H1 (cell line): ENCODE results near the gene FAM210A. TPM values are rescaled to one million over a fixed set of nuclear protein-coding genes. Genes with fewer than 3 reads are reported as not detected.

ENCODE experiments used
- CTCF ChIA-PET: fragments of 300-600 bp; sonication (Branson Sonifier 250); formaldehyde crosslinking; loops from one replicate; lab custom pipeline; 2021; ENCODE audit not compliant: partially characterized antibody; lab: Charles Lee
- POLR2A ChIA-PET: fragments of 300-600 bp; sonication (Branson Sonifier 250); formaldehyde crosslinking; loops from one replicate; lab custom pipeline; 2021; ENCODE audit warnings: inconsistent platforms; ENCODE audit not compliant: partially characterized antibody; lab: Charles Lee
- DNase-seq, 2 experiments: peaks; one replicate each; pipeline versions ENCODE4 v3.0.0 to v3.0.0-alpha.2; 2010 to 2022; ENCODE audit warnings: low spot score in 2 of 2, low read depth in 1 of 2, mixed read lengths in 1 of 2
- FAIRE-seq: peaks from 2 replicates; lab custom pipeline; 2011; peaks lifted over from hg19 to GRCh38; lab: Jason Lieb, UNC
- H2AFZ ChIP-seq: 2 replicates; pipeline ENCODE4 v1.8.1; 2012; ENCODE audit warnings: low read length, inconsistent platforms
- H2AK5ac ChIP-seq: 2 replicates; pipeline ENCODE4 v1.6.1; 2013; ENCODE audit warnings: low read depth, low read length
- H2BK120ac ChIP-seq: replicated peaks from 2 replicates; pipeline ENCODE3; 2013; ENCODE audit warnings: low read depth, low read length, inconsistent platforms
- H2BK12ac ChIP-seq: 2 replicates; pipeline ENCODE4 v1.6.1; 2013; ENCODE audit warnings: low read depth, low read length
- H2BK15ac ChIP-seq: 2 replicates; pipeline ENCODE4 v1.6.1; 2013; ENCODE audit warnings: low read length
- H2BK20ac ChIP-seq: 2 replicates; pipeline ENCODE4 v1.6.1; 2013; ENCODE audit warnings: low read length
- H2BK5ac ChIP-seq: 2 replicates; pipeline ENCODE4 v1.6.1; 2013; ENCODE audit warnings: low read depth, low read length
- H3K14ac ChIP-seq: 2 replicates; pipeline ENCODE4 v1.6.1; 2013; ENCODE audit warnings: inconsistent platforms; ENCODE audit not compliant: insufficient read length
- H3K18ac ChIP-seq: 2 replicates; pipeline ENCODE4 v1.6.1; 2013; ENCODE audit warnings: low read length; ENCODE audit errors: extremely low read depth
- H3K23ac ChIP-seq: 2 replicates; pipeline ENCODE4 v1.6.1; 2013; ENCODE audit warnings: inconsistent platforms; ENCODE audit not compliant: insufficient read length
- H3K23me2 ChIP-seq: 2 replicates; pipeline ENCODE4 v1.6.1; 2013; ENCODE audit warnings: low read depth, low read length
- H3K27ac ChIP-seq: 2 replicates; pipeline ENCODE4 v1.6.1; 2011; ENCODE audit warnings: low read depth, low read length, inconsistent platforms
- H3K27me3 ChIP-seq, 4 experiments: replicated peaks in 1 of 4; 1 replicate in 1 of 4; 2 replicates in 3 of 4; pipeline versions ENCODE4 v1.6.1 to v1.8.1; 2011 to 2013; ENCODE audit warnings: low read length in 3 of 4, mild to moderate bottlenecking in 3 of 4, inconsistent platforms in 2 of 4, mixed read lengths in 2 of 4, moderate library complexity in 1 of 4; ENCODE audit not compliant: control insufficient read depth in 3 of 4, insufficient read depth in 3 of 4; ENCODE audit errors: extremely low read depth in 1 of 4
- H3K36me3 ChIP-seq, 4 experiments: 2 replicates each; pipeline versions ENCODE4 v1.6.1 to v1.8.1; 2011 to 2013; ENCODE audit warnings: mild to moderate bottlenecking in 4 of 4, low read length in 3 of 4, moderate library complexity in 2 of 4, control low read depth in 1 of 4, inconsistent platforms in 1 of 4; ENCODE audit not compliant: insufficient read depth in 4 of 4, control insufficient read depth in 2 of 4
- H3K4ac ChIP-seq: replicated peaks from 2 replicates; pipeline ENCODE3; 2013; ENCODE audit warnings: low read length, low read depth, mixed read lengths, inconsistent platforms; ENCODE audit not compliant: insufficient read length
- H3K4me1 ChIP-seq, 4 experiments: replicated peaks in 1 of 4; 1 replicate in 1 of 4; 2 replicates in 3 of 4; pipeline versions ENCODE4 v1.6.1 to v1.8.1; 2011 to 2013; ENCODE audit warnings: low read length in 3 of 4, inconsistent platforms in 2 of 4, mixed read lengths in 1 of 4; ENCODE audit not compliant: insufficient read depth in 4 of 4, control insufficient read depth in 3 of 4
- H3K4me2 ChIP-seq, 2 experiments: 2 replicates each; pipeline versions ENCODE4 v1.6.1 to v1.8.1; 2011 to 2013; ENCODE audit warnings: low read depth in 2 of 2, low read length in 2 of 2, control low read depth in 1 of 2, inconsistent platforms in 1 of 2, mild to moderate bottlenecking in 1 of 2; ENCODE audit not compliant: insufficient read depth in 1 of 2
- H3K4me3 ChIP-seq, 4 experiments: fragments of 200-600, 300-600 bp in 1 of 4; sonication (generic), shearing (Covaris generic), sonication (Bioruptor Twin) in 1 of 4; 2 replicates each; pipeline versions ENCODE4 v1.5.1 to v1.8.1; 2011 to 2016; ENCODE audit warnings: low read length in 4 of 4, low read depth in 3 of 4, control low read depth in 2 of 4, inconsistent platforms in 2 of 4, mild to moderate bottlenecking in 2 of 4, mixed read lengths in 1 of 4, moderate library complexity in 1 of 4; ENCODE audit not compliant: insufficient read depth in 2 of 4; ENCODE audit errors: extremely low read depth in 1 of 4
- H3K56ac ChIP-seq: replicated peaks from 2 replicates; pipeline ENCODE3; 2013; ENCODE audit warnings: low read depth, mild to moderate bottlenecking, mixed read lengths, low read length, inconsistent platforms; ENCODE audit not compliant: insufficient read length
- H3K79me1 ChIP-seq: 2 replicates; pipeline ENCODE4 v1.6.1; 2013; ENCODE audit warnings: low read depth, low read length, control low read depth
- H3K79me2 ChIP-seq, 2 experiments: 2 replicates each; pipeline versions ENCODE4 v1.6.1 to v1.8.1; 2012 to 2013; ENCODE audit warnings: low read length in 2 of 2, mild to moderate bottlenecking in 2 of 2, inconsistent platforms in 1 of 2; ENCODE audit not compliant: insufficient read depth in 2 of 2, control insufficient read depth in 1 of 2
- H3K9ac ChIP-seq, 4 experiments: replicated peaks in 1 of 4; 1 replicate in 1 of 4; 2 replicates in 3 of 4; pipeline versions ENCODE4 v1.6.1 to v1.8.1; 2011 to 2013; ENCODE audit warnings: low read depth in 3 of 4, low read length in 3 of 4, control low read depth in 2 of 4, mild to moderate bottlenecking in 2 of 4, moderate library complexity in 2 of 4, inconsistent platforms in 1 of 4; ENCODE audit errors: extremely low read depth in 1 of 4
- H3K9me3 ChIP-seq, 2 experiments: 2 replicates each; pipeline versions ENCODE4 v1.6.1 to v1.8.1; 2012 to 2013; ENCODE audit warnings: mild to moderate bottlenecking in 2 of 2, moderate library complexity in 2 of 2, control low read depth in 1 of 2, inconsistent platforms in 1 of 2, low read depth in 1 of 2, low read length in 1 of 2, mixed read lengths in 1 of 2; ENCODE audit not compliant: insufficient read depth in 2 of 2
- H4K20me1 ChIP-seq, 2 experiments: replicated peaks in 1 of 2; 2 replicates each; pipeline versions ENCODE3 to v1.8.1; 2011 to 2013; ENCODE audit warnings: inconsistent platforms in 2 of 2, low read length in 2 of 2, mild to moderate bottlenecking in 1 of 2; ENCODE audit not compliant: insufficient read depth in 2 of 2, control insufficient read depth in 1 of 2
- H4K5ac ChIP-seq: 2 replicates; pipeline ENCODE4 v1.6.1; 2013; ENCODE audit warnings: low read length, low read depth, mixed read lengths, inconsistent platforms; ENCODE audit not compliant: insufficient read length
- H4K8ac ChIP-seq: 2 replicates; pipeline ENCODE4 v1.8.0; 2013; ENCODE audit warnings: mild to moderate bottlenecking, moderate library complexity, low read length, inconsistent platforms; ENCODE audit not compliant: insufficient read depth; ENCODE audit errors: extremely low read depth
- H4K91ac ChIP-seq: replicated peaks from 2 replicates; pipeline ENCODE3; 2013; ENCODE audit warnings: low read length, mixed read lengths, inconsistent platforms; ENCODE audit not compliant: insufficient read length
- CTBP2 ChIP-seq: IDR thresholded peaks from 2 replicates; pipeline ENCODE4 v1.7.0; 2011; ENCODE audit warnings: borderline replicate concordance, mild to moderate bottlenecking, moderate library complexity, mixed read lengths, low read length; ENCODE audit not compliant: insufficient read depth, insufficient read length
- JUND ChIP-seq: IDR thresholded peaks from 2 replicates; pipeline ENCODE4 v1.6.1; 2011; ENCODE audit warnings: mild to moderate bottlenecking, improper control_type of control experiment, low read length
- TAF1 ChIP-seq: IDR thresholded peaks from 2 replicates; pipeline ENCODE4 v1.6.1; 2011; ENCODE audit warnings: mild to moderate bottlenecking, low read depth, low read length
- WGBS, 2 experiments: shearing (Covaris generic) in 1 of 2; methylation state at CpG; one replicate each; pipeline versions ENCODE4 v1.1.6 to v1.1.7; 2013 to 2015; ENCODE audit warnings: low lambda C conversion rate in 2 of 2, mixed read lengths in 2 of 2, inconsistent platforms in 1 of 2, low coverage in 1 of 2, missing lambda C conversion rate in 1 of 2; ENCODE audit not compliant: insufficient replicate concordance in 2 of 2, insufficient coverage in 1 of 2, insufficient read length in 1 of 2; ENCODE audit errors: extremely low coverage in 1 of 2, missing lambda C conversion rate in 1 of 2; 5-methylcytosine and 5-hydroxymethylcytosine counted together
- polyA plus RNA-seq, 7 experiments: library from polyadenylated mRNA; depleted of rRNA in 3 of 7; stranded (reverse) in 5 of 7; unstranded in 2 of 7; fragments of >200 nt in 5 of 7; fragments of 200-250 nt in 2 of 7; gene quantifications; 1 replicate in 5 of 7; 2 replicates in 1 of 7; 4 replicates in 1 of 7; pipeline versions ENCODE4 v1.2.1 to v1.2.3, GENCODE V29; 2011 to 2013; ENCODE audit warnings: missing spikeins in 2 of 7, mixed read lengths in 2 of 7
- total RNA-seq: library from RNA; stranded (reverse); fragmentation: NEBNext Ultra II Directional; extraction: Animal tissue kit (Norgen Biotek cat#: 25700); gene quantifications from 2 replicates; pipeline ENCODE4 v1.2.1, GENCODE V29; 2021

FAM210A gene
- total and polyA plus RNA-seq, 2 of the 8 experiments (the other 6 are each of a cell fraction or from before 2014, with no cell fraction given) = 8.2 to 25.4 TPM

DNA sequence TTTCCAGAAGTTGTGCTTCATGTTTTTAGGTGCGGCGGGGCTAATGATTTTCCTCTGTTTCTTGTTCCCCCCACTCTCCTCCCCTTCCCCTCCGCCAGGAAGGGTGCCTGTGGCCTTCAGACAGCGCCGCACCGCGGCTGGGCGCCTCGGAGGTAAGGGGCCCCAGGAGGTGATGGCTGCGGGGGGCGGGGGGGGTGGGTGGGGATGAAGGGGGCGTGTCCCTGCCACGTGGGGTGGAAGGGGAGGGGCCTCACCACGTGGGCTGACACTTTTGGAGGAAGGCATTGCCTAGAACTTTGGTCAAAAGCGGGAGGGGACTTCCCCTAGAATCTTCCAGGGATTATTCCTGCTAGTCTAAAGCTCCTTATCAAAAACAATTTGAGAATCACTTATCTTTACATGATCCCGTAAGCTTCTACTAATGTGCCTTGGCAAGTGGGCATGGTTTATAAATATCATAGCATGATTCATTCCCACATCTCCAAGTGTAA lies 83.1 kb downstream of the FAM210A start:
- Histone ChIP-seq H3K4me2 (no peak overlapping the region), H2BK120ac (no peak overlapping the region), H2AK5ac (no peak overlapping the region), H3K27ac (no peak overlapping the region), H2BK15ac (no peak overlapping the region), H4K20me1 (no peaks in the 10 kb centered on the region), H4K91ac (no peak overlapping the region), H2BK20ac (no peak overlapping the region), H3K27me3 (peaks cover 0 to 9% (median 2%) of the 10 kb centered on the region in 4 experiments; a peak in 3 of 7 replicates), H3K14ac (no peak overlapping the region), H3K18ac (no peak overlapping the region), H3K79me2 (no peaks in the 10 kb centered on the region), H3K36me3 (no peaks in the 10 kb centered on the region), H3K23ac (no peak overlapping the region), H3K4ac (no peak overlapping the region), H3K9me3 (no peaks in the 10 kb centered on the region), H4K5ac (no peak overlapping the region), H2BK5ac (no peak overlapping the region), H3K56ac (no peak overlapping the region), H3K9ac (no peak overlapping the region), H3K23me2 (peaks cover 4% of the 10 kb centered on the region; the same call in 1 of the 2 replicates), H4K8ac (no peak overlapping the region), H3K4me1 (no peaks in the 10 kb centered on the region), H2AFZ (no peak overlapping the region), H3K79me1 (no peaks in the 10 kb centered on the region), H2BK12ac (no peak overlapping the region), H3K4me3 (no peak overlapping the region)
- FAIRE-seq = no peak
- ChIA-PET CTCF (no interaction called here), POLR2A (no interaction called here)
- 92% methylated on average over 10 of the region's 16 CpGs; no CpG with 5 or more reads in 1 of the 2 experiments for WGBS, 2 experiments
- DNase-seq = no peak
- TF ChIP-seq TAF1 (no peak), CTBP2 (no peak), JUND (no peak)
